NT2/D1 (cell line): ENCODE results near the gene GABBR2.

Experiments used
- DNase-seq: peaks from one replicate; pipeline ENCODE4 v3.0.0-alpha.2; 2011; ENCODE audit warnings: low read depth, low spot score
- H3K27me3 ChIP-seq: 2 replicates; pipeline ENCODE4 v1.6.0; 2011; ENCODE audit warnings: mild to moderate bottlenecking; ENCODE audit not compliant: insufficient read length, insufficient read depth
- H3K36me3 ChIP-seq: 2 replicates; pipeline ENCODE4 v1.6.1; 2011; ENCODE audit warnings: mild to moderate bottlenecking, low read length, mixed read lengths; ENCODE audit not compliant: insufficient read depth, insufficient read length
- H3K4me1 ChIP-seq: 2 replicates; pipeline ENCODE4 v1.5.1; 2011; ENCODE audit not compliant: insufficient read depth, insufficient read length
- H3K4me3 ChIP-seq: 2 replicates; pipeline ENCODE4 v1.5.1; 2011; ENCODE audit warnings: low read depth; ENCODE audit not compliant: insufficient read length
- H3K9ac ChIP-seq: 2 replicates; pipeline ENCODE4 v1.6.0; 2011; ENCODE audit warnings: low read depth; ENCODE audit not compliant: insufficient read length
- H3K9me3 ChIP-seq: 2 replicates; pipeline ENCODE4 v1.5.1; 2011; ENCODE audit warnings: mild to moderate bottlenecking, low read length; ENCODE audit not compliant: insufficient read depth
- SUZ12 ChIP-seq: IDR thresholded peaks from 2 replicates; pipeline ENCODE4 v1.6.1; 2011; ENCODE audit not compliant: insufficient read length, insufficient read depth; ENCODE audit errors: extremely low read depth
- YY1 ChIP-seq: IDR thresholded peaks from 2 replicates; pipeline ENCODE4 v1.6.1; 2011; ENCODE audit not compliant: insufficient read length, insufficient read depth
- ZNF274 ChIP-seq: IDR thresholded peaks from 2 replicates; pipeline ENCODE4 v1.6.1; 2011; ENCODE audit warnings: mild to moderate bottlenecking, low read depth, low read length

GABBR2 gene

GRCh38 chr9:98460704-98461103, 248.0 kb downstream of the GABBR2 start:
- no peaks in the 10 kb centered on the region for H3K36me3 ChIP-seq
- no peak overlapping the region for H3K9ac ChIP-seq
- TF ChIP-seq ZNF274 = no peak
- no peak for TF ChIP-seq YY1
- no peak for TF ChIP-seq SUZ12
- H3K4me3 ChIP-seq = no peak overlapping the region
- H3K9me3 ChIP-seq = peaks cover 44% of the 10 kb centered on the region
- DNase-seq = no peak
- H3K27me3 ChIP-seq = no peaks in the 10 kb centered on the region
- H3K4me1 ChIP-seq = no peaks in the 10 kb centered on the region

GRCh38 chr9:98457726-98458370, 250.9 kb downstream of the GABBR2 start:
- H3K4me1 ChIP-seq = peaks cover 2% of the 10 kb centered on the region
- DNase-seq = no peak
- H3K27me3 ChIP-seq = no peaks in the 10 kb centered on the region
- TF ChIP-seq ZNF274 (no peak), YY1 (no peak), SUZ12 (no peak)
- peaks cover 40% of the 10 kb centered on the region for H3K9me3 ChIP-seq
- no peak overlapping the region for H3K4me3 ChIP-seq
- H3K36me3 ChIP-seq = no peaks in the 10 kb centered on the region
- no peak overlapping the region for H3K9ac ChIP-seq

- no peaks in the 10 kb centered on the region for H3K36me3 ChIP-seq
- H3K4me1 ChIP-seq = peaks cover 2% of the 10 kb centered on the region
- TF ChIP-seq SUZ12 = no peak
- TF ChIP-seq ZNF274 = no peak
- TF ChIP-seq YY1 = no peak
- H3K9ac ChIP-seq = no peak overlapping the region
- no peaks in the 10 kb centered on the region for H3K27me3 ChIP-seq
- peaks cover 32% of the 10 kb centered on the region for H3K9me3 ChIP-seq
- DNase-seq = no peak
- no peak overlapping the region for H3K4me3 ChIP-seq
Observed at GRCh38 chr9:98456156-98456613, 252.6 kb downstream of the GABBR2 start.

- no peaks in the 10 kb centered on the region for H3K27me3 ChIP-seq
- no peak overlapping the region for H3K9ac ChIP-seq
- H3K4me3 ChIP-seq = no peak overlapping the region
- H3K4me1 ChIP-seq = peaks cover 2% of the 10 kb centered on the region
- no peaks in the 10 kb centered on the region for H3K36me3 ChIP-seq
- TF ChIP-seq SUZ12 = no peak
- TF ChIP-seq ZNF274 = no peak
- no peak for TF ChIP-seq YY1
- peaks cover 32% of the 10 kb centered on the region for H3K9me3 ChIP-seq
- DNase-seq = no peak
Observed at GRCh38 chr9:98455256-98456155, 253.2 kb downstream of the GABBR2 start.

GRCh38 chr9:98453589-98454311, 255.0 kb downstream of the GABBR2 start:
- H3K9ac ChIP-seq = no peak overlapping the region
- TF ChIP-seq YY1 (no peak), SUZ12 (no peak), ZNF274 (no peak)
- H3K36me3 ChIP-seq = no peaks in the 10 kb centered on the region
- DNase-seq = no peak
- no peak overlapping the region for H3K4me3 ChIP-seq
- H3K9me3 ChIP-seq = peaks cover 21% of the 10 kb centered on the region; the same call in 1 of the 2 replicates
- peaks cover 4% of the 10 kb centered on the region for H3K4me1 ChIP-seq
- H3K27me3 ChIP-seq = no peaks in the 10 kb centered on the region

- DNase-seq = no peak
- H3K9me3 ChIP-seq = peaks cover 21% of the 10 kb centered on the region; the same call in 1 of the 2 replicates
- H3K4me1 ChIP-seq = peaks cover 4% of the 10 kb centered on the region
- no peak overlapping the region for H3K4me3 ChIP-seq
- no peaks in the 10 kb centered on the region for H3K27me3 ChIP-seq
- no peaks in the 10 kb centered on the region for H3K36me3 ChIP-seq
- no peak for TF ChIP-seq ZNF274
- no peak for TF ChIP-seq YY1
- TF ChIP-seq SUZ12 = no peak
- H3K9ac ChIP-seq = no peak overlapping the region
Observed at GRCh38 chr9:98451576-98451975, 257.2 kb downstream of the GABBR2 start.

- peaks cover 21% of the 10 kb centered on the region; the same call in 1 of the 2 replicates for H3K9me3 ChIP-seq
- peaks cover 2% of the 10 kb centered on the region for H3K4me1 ChIP-seq
- H3K36me3 ChIP-seq = no peaks in the 10 kb centered on the region
- no peak overlapping the region for H3K4me3 ChIP-seq
- TF ChIP-seq SUZ12 = no peak
- TF ChIP-seq YY1 = no peak
- no peak for TF ChIP-seq ZNF274
- no peak for DNase-seq
- no peaks in the 10 kb centered on the region for H3K27me3 ChIP-seq
- H3K9ac ChIP-seq = no peak overlapping the region
Observed at GRCh38 chr9:98450496-98450895, 258.2 kb downstream of the GABBR2 start.
